Mononuclear cell (primary cell): Measurements from ENCODE around the gene POLR2C. TPM values are rescaled to one million over a fixed set of nuclear protein-coding genes. Genes with fewer than 3 reads are reported as not detected.

Experiments used
- H3K27me3 ChIP-seq: 2 replicates; pipeline ENCODE4 v1.6.0; 2011; ENCODE audit warnings: low read length, control low read depth; ENCODE audit not compliant: insufficient read depth
- H3K4me1 ChIP-seq: 2 replicates; pipeline ENCODE4 v1.5.1; 2011; ENCODE audit warnings: mild to moderate bottlenecking, low read length, control low read depth; ENCODE audit not compliant: insufficient read depth
- H3K4me3 ChIP-seq: 2 replicates; pipeline ENCODE4 v1.5.1; 2011; ENCODE audit warnings: mild to moderate bottlenecking, low read length, moderate library complexity
- H3K9me3 ChIP-seq: 2 replicates; pipeline ENCODE4 v1.5.1; 2011; ENCODE audit warnings: low read depth, mild to moderate bottlenecking, control low read depth, low read length
- total RNA-seq: library from RNA; depleted of rRNA; stranded (reverse); fragments of >200 nt; gene quantifications from one replicate; pipeline ENCODE4 v1.2.3, GENCODE V29; 2012

POLR2C gene
- total RNA-seq, 1 donor = 103 TPM

DNA sequence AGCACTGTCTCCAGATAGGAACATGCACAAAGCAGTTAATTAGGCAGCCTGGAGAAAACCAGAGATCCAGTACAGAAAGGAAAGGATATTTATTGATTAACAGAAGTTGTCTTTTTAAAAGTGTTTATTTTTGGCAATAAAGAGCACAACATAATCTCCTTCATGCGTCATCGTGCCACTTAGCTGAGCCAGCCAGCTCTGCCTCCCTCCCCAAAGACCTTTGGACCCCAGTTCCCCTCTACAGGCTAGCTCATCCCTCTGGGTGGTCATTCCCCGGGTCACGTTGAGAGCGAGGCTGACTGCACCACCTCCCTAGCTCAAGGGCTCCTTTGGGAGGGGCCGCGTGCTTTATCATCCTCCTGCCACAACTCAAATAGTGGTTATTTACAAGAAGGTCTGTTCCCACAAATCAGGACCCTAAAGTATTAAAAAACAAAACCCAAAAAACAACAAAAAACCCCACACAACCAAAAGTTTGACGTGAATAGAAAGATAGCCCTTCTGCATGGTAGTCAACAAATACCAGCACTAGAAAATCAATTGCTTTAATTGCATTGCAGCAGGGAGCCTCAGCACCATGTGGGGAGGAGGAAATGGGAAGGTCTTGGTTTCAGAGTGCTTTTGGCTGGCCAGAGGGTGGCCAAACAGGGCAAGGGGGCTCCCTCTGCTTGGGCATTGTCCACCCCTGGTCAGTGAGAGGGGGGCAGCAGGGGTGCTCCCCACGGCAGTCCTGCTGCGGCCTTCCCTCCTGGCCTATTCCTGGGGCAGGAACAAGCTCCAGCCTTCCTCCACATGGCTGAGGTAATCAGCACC lies 9.6 kb downstream of the POLR2C start:
- H3K27me3 ChIP-seq = no peaks in the 10 kb centered on the region
- no peaks in the 10 kb centered on the region for H3K9me3 ChIP-seq
- H3K4me3 ChIP-seq = no peak overlapping the region
- peaks cover 24% of the 10 kb centered on the region for H3K4me1 ChIP-seq

GRCh38 chr16:57472665-57473060 lies 10.2 kb downstream of the POLR2C start:
- Histone ChIP-seq H3K27me3 (no peaks in the 10 kb centered on the region), H3K9me3 (no peaks in the 10 kb centered on the region), H3K4me3 (no peak overlapping the region), H3K4me1 (peaks cover 24% of the 10 kb centered on the region)

DNA sequence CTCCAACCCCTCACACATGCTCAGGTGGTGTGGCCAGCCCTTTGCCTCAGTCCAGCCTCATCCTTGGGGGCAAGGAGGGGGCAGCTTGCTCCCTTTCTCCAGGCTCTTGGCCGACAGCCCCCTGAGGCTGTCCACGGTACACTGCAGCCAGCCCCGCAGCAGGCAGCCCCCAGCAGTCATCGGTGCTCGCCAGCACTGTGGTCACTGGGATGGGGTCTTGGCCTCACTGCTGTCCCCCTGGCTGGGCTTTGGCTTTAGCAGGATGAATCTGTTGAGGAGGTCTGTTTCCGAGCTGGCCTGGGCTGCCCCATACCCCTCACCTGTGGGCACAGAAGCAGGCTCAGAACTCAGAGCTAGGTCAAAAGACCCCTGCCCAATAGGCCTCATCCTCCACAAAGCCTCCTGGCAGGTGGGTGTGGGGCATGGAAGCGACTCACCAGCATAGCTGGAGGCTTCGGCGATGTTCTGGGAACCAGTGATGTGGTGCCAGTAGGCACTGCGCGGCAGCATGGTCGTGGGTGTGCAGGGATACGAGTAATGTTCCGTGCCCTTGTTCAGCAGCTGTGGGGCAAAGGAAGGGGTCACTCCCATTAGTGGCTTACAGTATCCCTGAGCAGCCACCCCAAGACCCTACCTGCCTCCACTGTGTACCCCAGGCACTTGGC lies 10.8 kb downstream of the POLR2C start:
- H3K4me1 ChIP-seq = peaks cover 28% of the 10 kb centered on the region
- no peaks in the 10 kb centered on the region for H3K27me3 ChIP-seq
- no peak overlapping the region for H3K4me3 ChIP-seq
- H3K9me3 ChIP-seq = no peaks in the 10 kb centered on the region

DNA sequence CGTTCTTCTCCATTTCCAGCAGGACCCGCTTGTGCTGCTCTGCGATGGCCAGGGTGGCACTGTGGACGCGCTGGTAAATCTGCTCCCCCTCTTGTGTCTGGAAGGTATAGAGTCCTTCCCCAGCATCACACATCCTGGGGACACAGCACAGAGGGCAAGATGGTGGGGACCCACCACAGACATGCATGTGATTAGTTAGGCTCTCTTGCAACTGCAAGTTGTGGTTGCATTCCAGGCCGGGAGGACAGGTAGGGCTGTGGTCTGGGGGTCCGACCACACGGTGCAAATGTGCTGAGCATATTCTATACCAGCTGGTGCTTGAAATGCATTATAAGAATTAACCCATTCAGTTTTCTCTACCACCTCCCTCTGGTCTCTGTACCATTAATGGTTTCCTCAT lies 11.4 kb downstream of the POLR2C start:
- Histone ChIP-seq H3K4me3 (no peak overlapping the region), H3K9me3 (no peaks in the 10 kb centered on the region), H3K27me3 (no peaks in the 10 kb centered on the region), H3K4me1 (peaks cover 32% of the 10 kb centered on the region)

GRCh38 chr16:57474671-57475661 lies 12.5 kb downstream of the POLR2C start:
- Histone ChIP-seq H3K9me3 (no peaks in the 10 kb centered on the region), H3K27me3 (no peaks in the 10 kb centered on the region), H3K4me3 (no peak overlapping the region), H3K4me1 (peaks cover 38% of the 10 kb centered on the region)

DNA sequence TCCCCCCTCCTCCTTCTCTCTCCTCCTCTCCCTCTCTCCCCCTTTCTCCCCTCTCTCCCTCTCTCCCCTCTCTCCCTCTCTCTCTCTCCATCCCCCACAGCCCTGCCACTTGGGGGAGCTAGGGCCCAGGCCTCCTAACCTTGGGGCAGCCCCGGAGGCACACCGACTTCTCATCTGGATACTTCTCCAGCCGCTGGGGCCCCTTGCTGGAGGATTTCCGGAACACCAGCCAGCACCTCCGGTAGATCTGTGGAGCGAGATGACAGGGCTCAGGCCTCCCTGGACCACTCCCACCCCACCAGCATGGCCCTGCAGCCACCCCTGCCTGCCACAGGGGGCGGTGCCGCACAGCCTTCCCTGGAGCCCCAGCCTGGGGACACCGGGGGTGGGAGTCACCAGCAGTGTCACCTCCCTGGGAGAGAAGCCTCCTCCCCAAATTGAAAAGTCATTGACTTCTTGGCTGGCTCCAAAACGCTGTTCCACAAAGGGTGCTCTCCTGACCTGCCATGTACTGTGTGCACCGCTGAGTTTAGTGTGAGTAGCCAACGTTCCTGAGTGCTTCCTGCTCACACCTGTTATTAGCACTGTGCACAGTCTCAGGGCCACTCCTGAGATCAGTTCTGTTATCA lies 13.3 kb downstream of the POLR2C start:
- Histone ChIP-seq H3K9me3 (no peaks in the 10 kb centered on the region), H3K4me1 (peaks cover 33% of the 10 kb centered on the region), H3K27me3 (no peaks in the 10 kb centered on the region), H3K4me3 (no peak overlapping the region)

GRCh38 chr16:57476546-57477410 lies 14.3 kb downstream of the POLR2C start:
- no peaks in the 10 kb centered on the region for H3K9me3 ChIP-seq
- H3K27me3 ChIP-seq = no peaks in the 10 kb centered on the region
- H3K4me1 ChIP-seq = peaks cover 33% of the 10 kb centered on the region
- no peak overlapping the region for H3K4me3 ChIP-seq

DNA sequence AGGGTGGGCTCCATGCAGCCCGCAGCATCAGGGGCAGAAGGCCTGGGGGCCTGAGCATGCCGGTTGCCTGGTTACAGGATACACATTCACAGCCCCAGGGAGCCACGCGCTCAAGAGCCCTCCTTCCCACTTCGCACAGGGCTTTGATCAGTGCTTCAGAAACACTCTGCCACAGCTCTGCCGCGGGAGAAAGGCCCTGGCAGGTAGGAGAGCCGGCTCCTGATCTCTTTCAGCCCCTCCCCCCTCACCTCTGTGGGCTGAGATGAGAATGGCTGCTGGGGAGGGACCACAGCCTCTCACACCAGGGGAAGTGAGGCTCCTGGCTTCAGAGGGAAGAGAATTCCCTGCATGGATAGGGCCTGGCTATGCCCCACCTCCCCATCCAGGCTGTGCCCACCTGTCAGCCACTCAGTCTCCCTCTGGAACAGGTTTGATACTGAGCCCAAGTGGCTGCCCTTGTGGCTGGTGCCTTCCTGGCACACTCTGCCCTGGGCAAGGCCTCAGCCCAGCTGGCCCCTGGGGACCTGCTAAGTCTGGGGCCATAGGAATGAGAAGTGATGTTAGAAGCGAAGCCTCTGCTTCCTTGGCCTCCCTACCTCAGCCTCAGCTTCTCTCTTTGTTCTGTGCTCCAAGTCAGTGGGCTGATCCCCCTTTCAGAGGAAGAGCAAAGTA lies 15.2 kb downstream of the POLR2C start:
- H3K4me3 ChIP-seq = no peak overlapping the region
- H3K4me1 ChIP-seq = peaks cover 27% of the 10 kb centered on the region
- no peaks in the 10 kb centered on the region for H3K27me3 ChIP-seq
- no peaks in the 10 kb centered on the region for H3K9me3 ChIP-seq

DNA sequence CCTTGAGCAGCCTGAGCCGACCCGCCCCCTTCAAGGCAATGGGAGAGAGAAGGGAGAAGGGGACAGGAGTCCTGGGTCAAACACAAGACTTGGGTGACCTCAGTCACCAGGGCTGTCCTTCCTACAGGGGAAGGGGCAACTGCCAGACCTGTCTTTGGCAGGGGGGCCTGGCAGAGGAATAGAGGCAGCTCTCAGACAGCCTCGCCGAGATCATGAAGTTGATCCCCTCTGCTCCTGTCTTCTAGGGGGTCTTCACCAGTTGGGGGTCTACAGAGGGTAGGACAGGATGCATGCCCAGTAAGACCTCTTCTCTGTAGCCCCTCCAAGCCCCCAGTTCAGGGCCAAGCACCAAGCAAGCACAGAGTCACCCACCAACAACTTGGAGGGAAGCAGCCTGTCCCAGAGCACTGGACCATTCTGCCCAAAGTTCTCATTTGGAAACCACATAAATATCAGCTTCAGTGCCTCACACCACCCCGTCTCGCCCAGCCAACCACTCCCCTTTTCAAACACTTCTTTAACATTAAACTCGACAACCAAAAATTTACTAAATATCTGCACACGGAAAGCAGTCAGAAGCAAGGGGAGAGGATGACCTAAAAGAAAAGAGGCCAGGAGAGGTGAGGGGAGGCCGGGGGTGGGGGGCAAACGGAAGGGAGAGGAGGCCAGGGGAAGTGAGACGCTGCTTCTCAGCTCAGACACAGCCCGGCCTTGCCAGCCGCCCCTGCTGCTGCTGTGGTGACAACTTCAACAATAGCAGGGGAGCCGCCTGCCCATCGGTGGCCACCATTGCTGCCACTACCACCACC lies 16.1 kb downstream of the POLR2C start:
- H3K4me1 ChIP-seq = peaks cover 27% of the 10 kb centered on the region
- no peak overlapping the region for H3K4me3 ChIP-seq
- H3K9me3 ChIP-seq = no peaks in the 10 kb centered on the region
- H3K27me3 ChIP-seq = no peaks in the 10 kb centered on the region

GRCh38 chr16:57479205-57479975 lies 16.9 kb downstream of the POLR2C start:
- no peak overlapping the region for H3K4me3 ChIP-seq

GRCh38 chr16:57479976-57480753 lies 17.7 kb downstream of the POLR2C start:
- Histone ChIP-seq H3K9me3 (no peaks in the 10 kb centered on the region), H3K4me1 (peaks cover 27% of the 10 kb centered on the region), H3K27me3 (no peaks in the 10 kb centered on the region), H3K4me3 (no peak overlapping the region)

More at GRCh38 chr16:57479205-57479975, 16.9 kb downstream of the POLR2C start:
- no peaks in the 10 kb centered on the region for H3K9me3 ChIP-seq
- H3K27me3 ChIP-seq = no peaks in the 10 kb centered on the region
- H3K4me1 ChIP-seq = peaks cover 27% of the 10 kb centered on the region
